MM.1S (cell line): ENCODE data around the gene CCL18.
A peak's percentile ranks its signal among the peaks of the same experiment; 100 is the strongest.
"Not testable (repeated sequence)": the region's sequence is repeated elsewhere in the genome, so short reads cannot be mapped to it uniquely, and the experiment has no call there.

ENCODE experiments used
- DNase-seq: peaks from one replicate; pipeline ENCODE4 v3.0.0-alpha.2; 2015
- H2AFZ ChIP-seq: fragments of 300-600 bp; sonication (generic); 2 replicates; pipeline ENCODE4 v1.6.0; 2016; ENCODE audit warnings: antibody characterized with exemption, low read length
- H3F3A ChIP-seq: fragments of 300-600 bp; sonication (generic); 2 replicates; pipeline ENCODE4 v1.6.1; 2016; ENCODE audit warnings: mild to moderate bottlenecking, antibody characterized with exemption, low read length, moderate library complexity, mixed read lengths; ENCODE audit not compliant: insufficient read depth
- H3K27ac ChIP-seq: fragments of 300-600 bp; sonication (generic); 2 replicates; pipeline ENCODE4 v1.5.1; 2016; ENCODE audit warnings: mild to moderate bottlenecking, low read length
- H3K27me3 ChIP-seq: fragments of 300-600 bp; sonication (generic); replicated peaks from 2 replicates; pipeline ENCODE4 v1.6.0; 2016; ENCODE audit warnings: low read length; ENCODE audit not compliant: insufficient read depth
- H3K36me3 ChIP-seq: fragments of 300-600 bp; sonication (generic); replicated peaks from 2 replicates; pipeline ENCODE4 v1.6.1; 2016; ENCODE audit warnings: mild to moderate bottlenecking, low read length, mixed read lengths; ENCODE audit not compliant: insufficient read depth
- H3K4me1 ChIP-seq: fragments of 300-600 bp; sonication (generic); 2 replicates; pipeline ENCODE4 v1.6.1; 2016; ENCODE audit warnings: low read length, mixed read lengths
- H3K4me2 ChIP-seq: fragments of 300-600 bp; sonication (generic); 2 replicates; pipeline ENCODE4 v1.6.0; 2016; ENCODE audit warnings: low read depth, low read length
- H3K4me3 ChIP-seq: fragments of 300-600 bp; sonication (generic); 2 replicates; pipeline ENCODE4 v1.5.1; 2016; ENCODE audit warnings: low read length, mixed read lengths
- H3K79me2 ChIP-seq: fragments of 300-600 bp; sonication (generic); 2 replicates; pipeline ENCODE4 v1.6.1; 2016; ENCODE audit warnings: mixed run types, low read length, mixed read lengths
- H3K9ac ChIP-seq: fragments of 300-600 bp; sonication (generic); 2 replicates; pipeline ENCODE4 v1.6.1; 2016; ENCODE audit warnings: low read length, mixed read lengths
- H3K9me2 ChIP-seq: fragments of 300-600 bp; sonication (generic); replicated peaks from 2 replicates; pipeline ENCODE4 v1.6.1; 2016; ENCODE audit warnings: mild to moderate bottlenecking, low read length, mixed read lengths; ENCODE audit not compliant: insufficient read depth
- H3K9me3 ChIP-seq: fragments of 300-600 bp; sonication (generic); replicated peaks from 2 replicates; pipeline ENCODE4 v1.6.1; 2016; ENCODE audit warnings: mild to moderate bottlenecking, low read length, mixed read lengths; ENCODE audit not compliant: insufficient read depth
- H4K20me1 ChIP-seq: fragments of 300-600 bp; sonication (generic); 2 replicates; pipeline ENCODE4 v1.6.1; 2016; ENCODE audit warnings: mild to moderate bottlenecking, low read length, moderate library complexity, mixed read lengths; ENCODE audit not compliant: insufficient read depth
- EZH2 ChIP-seq: fragments of 300-600 bp; sonication (generic); optimal IDR thresholded peaks from 2 replicates; pipeline ENCODE3; 2017; ENCODE audit warnings: low read depth, mild to moderate bottlenecking, antibody characterized with exemption, low read length, mixed read lengths
- EZH2phosphoT487 ChIP-seq: fragments of 300-600 bp; sonication (generic); IDR thresholded peaks from 2 replicates; pipeline ENCODE4 v1.6.1; 2018; ENCODE audit warnings: antibody characterized with exemption, low read length
- TF ChIP-seq, protein P1 (sequence below): fragments of 300-600 bp; sonication (generic); IDR thresholded peaks from 2 replicates; pipeline ENCODE4 v1.5.1; 2016; ENCODE audit warnings: antibody characterized with exemption, low read length, mixed read lengths

Gene CCL18

DNA sequence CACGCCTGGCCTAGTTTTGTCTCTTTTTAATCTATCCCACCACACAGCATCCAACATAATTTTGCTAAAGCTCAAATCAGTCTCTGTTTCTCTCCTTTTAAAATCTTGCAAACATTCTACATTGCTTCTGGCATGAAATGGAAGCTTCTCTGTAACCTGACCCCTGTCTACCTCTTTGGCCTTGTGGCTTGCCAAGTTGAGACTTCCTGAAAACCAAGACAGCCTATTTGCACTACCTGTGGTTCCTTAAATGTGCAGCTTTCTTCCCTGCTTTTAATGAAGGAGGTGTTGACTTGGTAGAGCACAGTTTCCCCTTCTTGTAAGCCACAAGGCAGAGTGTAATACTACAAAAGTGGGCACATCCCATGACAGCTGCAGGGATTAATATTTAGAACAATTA is 31.9 kb downstream of the CCL18 start:
- Histone ChIP-seq H3K4me3 (no peak overlapping the region), H3K79me2 (no peaks in the 10 kb centered on the region), H3K27me3 (no peaks in the 10 kb centered on the region), H3K9ac (peak overlapping the region; percentile 24; the same call in 1 of the 2 replicates), H3K27ac (peak overlapping the region; percentile 74), H3F3A (peaks cover 33% of the 10 kb centered on the region), H3K9me2 (no peaks in the 10 kb centered on the region), H3K4me2 (peak overlapping the region; percentile 31), H3K9me3 (no peaks in the 10 kb centered on the region), H4K20me1 (no peaks in the 10 kb centered on the region), H3K36me3 (no peaks in the 10 kb centered on the region), H2AFZ (0 out of 2 replicates have a peak overlapping the region, but pooled peaks have one; percentile 0), H3K4me1 (peaks cover 82% of the 10 kb centered on the region)
- TF ChIP-seq, protein P1, sequence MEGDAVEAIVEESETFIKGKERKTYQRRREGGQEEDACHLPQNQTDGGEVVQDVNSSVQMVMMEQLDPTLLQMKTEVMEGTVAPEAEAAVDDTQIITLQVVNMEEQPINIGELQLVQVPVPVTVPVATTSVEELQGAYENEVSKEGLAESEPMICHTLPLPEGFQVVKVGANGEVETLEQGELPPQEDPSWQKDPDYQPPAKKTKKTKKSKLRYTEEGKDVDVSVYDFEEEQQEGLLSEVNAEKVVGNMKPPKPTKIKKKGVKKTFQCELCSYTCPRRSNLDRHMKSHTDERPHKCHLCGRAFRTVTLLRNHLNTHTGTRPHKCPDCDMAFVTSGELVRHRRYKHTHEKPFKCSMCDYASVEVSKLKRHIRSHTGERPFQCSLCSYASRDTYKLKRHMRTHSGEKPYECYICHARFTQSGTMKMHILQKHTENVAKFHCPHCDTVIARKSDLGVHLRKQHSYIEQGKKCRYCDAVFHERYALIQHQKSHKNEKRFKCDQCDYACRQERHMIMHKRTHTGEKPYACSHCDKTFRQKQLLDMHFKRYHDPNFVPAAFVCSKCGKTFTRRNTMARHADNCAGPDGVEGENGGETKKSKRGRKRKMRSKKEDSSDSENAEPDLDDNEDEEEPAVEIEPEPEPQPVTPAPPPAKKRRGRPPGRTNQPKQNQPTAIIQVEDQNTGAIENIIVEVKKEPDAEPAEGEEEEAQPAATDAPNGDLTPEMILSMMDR, result no peak
- TF ChIP-seq EZH2phosphoT487, result no peak
- no peak for TF ChIP-seq EZH2
- peak; percentile 56 for DNase-seq

DNA sequence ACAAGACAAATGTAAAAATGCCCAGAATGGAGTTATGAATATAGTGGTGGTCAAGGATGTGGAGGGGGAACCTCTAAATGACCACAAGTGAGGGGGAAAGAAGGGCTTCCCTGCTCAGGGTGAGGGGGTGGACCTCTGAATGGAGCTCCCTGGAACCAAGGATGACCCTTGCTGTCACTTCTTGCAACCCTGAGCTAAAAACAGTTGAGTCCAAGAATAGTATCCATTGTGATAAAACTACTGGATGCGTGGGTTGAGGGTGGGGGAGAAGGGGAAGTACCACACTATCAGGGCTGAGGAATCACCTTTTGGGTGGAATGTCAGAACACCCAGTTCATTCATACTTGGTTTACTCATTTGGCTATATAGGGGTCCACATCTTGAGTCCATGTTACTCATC is 34.9 kb downstream of the CCL18 start:
- not testable (repeated sequence) for DNase-seq, H3K9me3 ChIP-seq, H3K9me2 ChIP-seq, H3K4me3 ChIP-seq, H3K79me2 ChIP-seq, H3K9ac ChIP-seq, H3K27ac ChIP-seq, H3K36me3 ChIP-seq, H2AFZ ChIP-seq, H3K27me3 ChIP-seq, H3K4me2 ChIP-seq, H4K20me1 ChIP-seq
- Histone ChIP-seq H3K4me1 (peaks cover 72% of the 10 kb centered on the region), H3F3A (peaks cover 21% of the 10 kb centered on the region)

DNA sequence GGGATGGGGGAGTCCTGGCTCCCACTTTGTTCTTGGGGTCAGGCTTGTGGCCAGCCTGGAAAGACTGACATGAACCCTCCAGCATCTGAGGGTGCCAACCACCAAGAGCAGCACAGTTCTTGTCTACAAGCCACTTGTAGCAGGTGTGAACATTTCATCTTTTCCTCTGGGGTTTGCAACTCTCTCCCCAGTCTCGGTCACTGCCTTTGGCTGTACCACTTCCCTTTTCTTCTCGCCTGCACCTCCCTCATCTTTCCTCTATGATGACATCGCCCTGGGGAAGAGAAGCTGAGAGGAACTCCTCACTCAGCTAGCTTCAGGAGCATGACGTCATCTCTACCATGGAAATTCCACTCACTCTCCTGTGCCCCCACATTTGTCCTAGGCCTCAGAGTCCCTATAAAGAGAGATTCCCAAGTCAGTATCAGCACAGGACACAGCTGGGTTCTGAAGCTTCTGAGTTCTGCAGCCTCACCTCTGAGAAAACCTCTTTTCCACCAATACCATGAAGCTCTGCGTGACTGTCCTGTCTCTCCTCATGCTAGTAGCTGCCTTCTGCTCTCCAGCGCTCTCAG is 39.4 kb downstream of the CCL18 start, which contains the start of gene CCL4:
CCL4 (plus strand) TSS at position 427 of the 575 bp plus-strand sequence; CDS start at position 506, 79 bp downstream.
- not testable (repeated sequence) for H3K36me3 ChIP-seq, H3K9me3 ChIP-seq, H2AFZ ChIP-seq, H3K9me2 ChIP-seq, H4K20me1 ChIP-seq, H3K27me3 ChIP-seq, H3K79me2 ChIP-seq
- peak within 1 kb of the TSS; percentile 27; the same call in 1 of the 2 replicates for H3K4me2 ChIP-seq
- H3K27ac ChIP-seq, result peak within 1 kb of the TSS; percentile 91
- peaks cover 14% of the 10 kb centered on the region for H3F3A ChIP-seq
- peak within 1 kb of the TSS; percentile 57 for H3K9ac ChIP-seq
- peak; percentile 36 for DNase-seq
- H3K4me3 ChIP-seq, result peak within 1 kb of the TSS; percentile 22; the same call in 1 of the 2 replicates
- peaks cover 43% of the 10 kb centered on the region for H3K4me1 ChIP-seq

DNA sequence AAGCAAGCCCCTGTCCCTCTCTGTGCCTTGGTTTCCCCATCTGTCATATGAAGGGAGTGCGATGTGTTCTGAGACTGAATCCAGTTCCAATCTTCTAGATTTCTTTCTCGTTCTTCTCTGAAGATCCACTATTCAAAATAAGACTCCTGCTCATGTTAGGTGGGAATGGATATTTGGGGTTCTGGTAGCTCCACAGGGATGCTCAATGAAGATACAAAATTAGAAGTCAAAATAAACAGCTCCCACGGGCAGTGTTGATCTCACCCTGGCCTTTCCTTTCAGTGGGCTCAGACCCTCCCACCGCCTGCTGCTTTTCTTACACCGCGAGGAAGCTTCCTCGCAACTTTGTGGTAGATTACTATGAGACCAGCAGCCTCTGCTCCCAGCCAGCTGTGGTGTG is 40.2 kb downstream of the CCL18 start:
- peaks cover 36% of the 10 kb centered on the region for H3K4me1 ChIP-seq
- not testable (repeated sequence) for H3K9me3 ChIP-seq, H2AFZ ChIP-seq, DNase-seq, H3K9me2 ChIP-seq, H4K20me1 ChIP-seq, H3K79me2 ChIP-seq, H3K36me3 ChIP-seq, H3K27me3 ChIP-seq
- H3K9ac ChIP-seq, result peak overlapping the region; percentile 31; the same call in 1 of the 2 replicates
- peak overlapping the region; percentile 27; the same call in 1 of the 2 replicates for H3K4me2 ChIP-seq
- H3F3A ChIP-seq, result peaks cover 14% of the 10 kb centered on the region
- peak overlapping the region; percentile 22; the same call in 1 of the 2 replicates for H3K4me3 ChIP-seq
- peak overlapping the region; percentile 91; the same call in 1 of the 2 replicates for H3K27ac ChIP-seq
